Stimulated activated CD8-positive, alpha-beta memory T cell treated with anti-CD3 and anti-CD28 coated beads, Interleukin-2, amount 100 ng/mL, for 48 hours (primary cell): ENCODE results near the gene GJC1.
A peak's percentile ranks its signal among the peaks of the same experiment; 100 is the strongest.

Experiments
- DNase-seq, 2 donors: peaks; one replicate each; pipeline ENCODE4 v3.0.0-alpha.2; 2020; ENCODE audit warnings: low read depth in 2 of 2

Gene GJC1

DNA sequence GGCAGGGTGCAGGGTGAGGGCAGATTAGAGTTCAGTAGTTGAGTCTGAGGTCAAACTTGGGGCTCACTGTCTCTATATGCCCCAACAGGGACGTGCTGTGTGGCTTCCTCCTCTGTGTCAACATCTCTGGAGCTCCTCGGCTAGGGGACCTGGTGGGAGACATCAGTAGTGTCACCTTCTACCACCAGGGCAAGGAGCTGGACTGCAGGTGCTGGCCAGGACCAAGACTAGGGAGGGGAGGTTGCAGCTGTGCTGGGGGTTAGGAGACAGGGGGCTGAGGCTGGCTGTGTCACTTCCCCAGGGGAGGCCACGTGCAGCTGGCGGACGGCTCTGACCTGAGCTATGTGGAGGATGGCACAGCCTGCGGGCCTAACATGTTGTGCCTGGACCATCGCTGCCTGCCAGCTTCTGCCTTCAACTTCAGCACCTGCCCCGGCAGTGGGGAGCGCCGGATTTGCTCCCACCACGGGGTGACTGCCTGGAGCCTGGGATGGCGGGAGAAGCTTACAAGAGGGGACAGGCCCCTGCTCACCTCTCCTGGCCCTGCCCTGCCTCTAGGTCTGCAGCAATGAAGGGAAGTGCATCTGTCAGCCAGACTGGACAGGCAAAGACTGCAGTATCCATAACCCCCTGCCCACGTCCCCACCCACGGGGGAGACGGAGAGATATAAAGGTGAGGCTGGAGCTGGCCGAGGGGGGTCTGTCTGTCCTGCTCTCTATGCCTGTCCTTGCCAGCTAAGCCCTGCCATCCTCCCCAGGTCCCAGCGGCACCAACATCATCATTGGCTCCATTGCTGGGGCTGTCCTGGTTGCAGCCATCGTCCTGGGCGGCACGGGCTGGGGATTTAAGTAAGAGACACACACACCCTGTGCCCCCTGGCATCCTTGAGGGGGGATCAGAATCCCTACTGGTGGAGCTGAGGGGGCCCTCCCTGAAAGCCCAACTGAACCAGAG lies 52.4 kb downstream of the GJC1 start:
- DNase-seq: no peak

DNA sequence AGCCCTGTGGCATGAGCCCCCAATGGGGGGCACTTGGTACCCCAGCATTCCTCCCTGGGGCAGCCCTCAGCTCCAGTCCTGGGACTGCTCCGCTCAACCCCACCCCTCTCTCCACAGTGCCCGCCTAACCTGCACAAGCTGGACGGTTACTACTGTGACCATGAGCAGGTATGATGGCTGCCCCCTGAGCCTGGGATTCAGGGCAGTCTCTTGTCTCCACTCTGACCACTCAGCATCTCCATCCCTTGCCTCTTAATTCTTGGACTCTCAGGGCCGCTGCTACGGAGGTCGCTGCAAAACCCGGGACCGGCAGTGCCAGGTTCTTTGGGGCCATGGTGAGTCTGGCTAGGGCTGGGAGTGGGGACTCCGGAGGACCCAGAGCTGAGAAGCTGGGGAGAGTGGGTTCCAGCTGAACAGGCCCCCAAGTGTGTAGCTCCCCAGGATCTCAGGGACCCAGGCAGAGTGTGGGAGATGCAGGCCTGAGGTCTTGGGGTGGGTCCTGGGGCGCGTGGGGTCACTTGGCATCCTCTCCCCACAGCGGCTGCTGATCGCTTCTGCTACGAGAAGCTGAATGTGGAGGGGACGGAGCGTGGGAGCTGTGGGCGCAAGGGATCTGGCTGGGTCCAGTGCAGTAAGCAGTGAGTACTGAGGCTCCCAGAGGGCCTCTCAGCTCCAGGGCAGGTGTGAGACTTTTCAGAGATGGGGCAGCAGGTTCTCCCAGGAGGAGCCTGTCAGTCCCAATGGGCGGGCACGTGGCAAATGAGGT lies 53.3 kb downstream of the GJC1 start:
- no peak for DNase-seq

DNA sequence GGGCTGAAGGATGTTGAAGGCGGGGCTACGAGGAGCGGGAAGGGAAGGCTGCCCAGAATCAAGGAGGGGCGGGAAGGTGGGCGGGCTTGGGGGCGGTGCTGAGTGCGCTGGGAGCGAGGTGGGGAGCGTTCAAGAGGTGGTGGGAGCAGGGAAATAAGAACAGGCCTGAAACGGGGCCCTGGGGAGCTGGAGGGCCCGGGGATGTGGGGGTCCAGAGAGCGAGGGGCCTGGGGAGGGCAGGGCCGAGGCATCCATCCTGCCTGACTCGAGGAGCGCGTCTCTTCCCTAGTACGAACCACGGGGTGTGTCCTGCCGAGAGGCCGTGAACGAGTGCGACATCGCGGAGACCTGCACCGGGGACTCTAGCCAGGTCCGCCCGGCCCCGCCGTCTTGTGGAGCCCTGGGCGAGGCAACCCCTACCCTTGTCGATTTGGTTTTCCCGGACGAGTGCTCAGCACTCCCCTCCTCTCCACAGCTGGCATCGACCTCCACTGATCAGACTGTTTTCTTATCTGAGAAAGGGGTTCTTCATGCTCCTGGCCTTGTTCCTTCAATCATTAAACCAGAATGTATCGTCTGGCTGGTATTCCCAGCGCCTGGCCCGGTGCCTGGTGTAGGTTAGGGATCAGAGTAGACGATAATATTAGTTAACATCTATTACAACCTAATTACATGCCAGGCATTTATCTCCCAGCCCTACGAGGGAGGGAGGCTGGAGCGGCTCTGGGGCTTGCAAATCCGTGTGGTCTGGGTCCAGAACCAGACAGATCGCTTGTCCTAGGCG lies 54.1 kb downstream of the GJC1 start:
- peak in 1 of 2 donors; percentile 20 for DNase-seq

DNA sequence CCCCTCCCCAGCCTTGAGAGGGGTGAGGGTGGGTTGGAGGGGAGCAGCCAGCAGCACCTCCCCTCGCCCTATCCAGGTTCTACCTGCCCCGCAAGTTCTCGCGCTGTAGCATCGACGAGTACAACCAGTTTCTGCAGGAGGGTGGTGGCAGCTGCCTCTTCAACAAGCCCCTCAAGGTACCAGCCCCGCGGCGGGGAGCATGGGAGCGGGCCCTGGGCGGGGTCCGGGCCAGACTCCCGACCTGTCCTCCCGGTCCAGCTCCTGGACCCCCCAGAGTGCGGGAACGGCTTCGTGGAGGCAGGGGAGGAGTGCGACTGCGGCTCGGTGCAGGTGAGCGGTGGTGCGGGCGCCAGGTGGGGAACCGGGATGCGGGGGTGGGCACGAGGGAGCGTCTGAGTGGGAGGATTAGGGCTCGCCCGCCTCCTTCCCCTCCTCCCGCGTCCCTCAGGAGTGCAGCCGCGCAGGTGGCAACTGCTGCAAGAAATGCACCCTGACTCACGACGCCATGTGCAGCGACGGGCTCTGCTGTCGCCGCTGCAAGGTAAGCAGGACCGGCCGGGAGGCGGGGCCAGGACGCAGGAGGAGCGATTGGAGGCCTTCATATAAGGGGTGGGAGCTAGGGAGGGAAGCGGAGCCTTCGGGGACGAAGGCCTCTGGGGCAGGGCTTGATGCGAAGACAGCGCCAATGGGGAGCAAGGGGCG lies 54.8 kb downstream of the GJC1 start:
- DNase-seq: peak; percentile 93 to 98

DNA sequence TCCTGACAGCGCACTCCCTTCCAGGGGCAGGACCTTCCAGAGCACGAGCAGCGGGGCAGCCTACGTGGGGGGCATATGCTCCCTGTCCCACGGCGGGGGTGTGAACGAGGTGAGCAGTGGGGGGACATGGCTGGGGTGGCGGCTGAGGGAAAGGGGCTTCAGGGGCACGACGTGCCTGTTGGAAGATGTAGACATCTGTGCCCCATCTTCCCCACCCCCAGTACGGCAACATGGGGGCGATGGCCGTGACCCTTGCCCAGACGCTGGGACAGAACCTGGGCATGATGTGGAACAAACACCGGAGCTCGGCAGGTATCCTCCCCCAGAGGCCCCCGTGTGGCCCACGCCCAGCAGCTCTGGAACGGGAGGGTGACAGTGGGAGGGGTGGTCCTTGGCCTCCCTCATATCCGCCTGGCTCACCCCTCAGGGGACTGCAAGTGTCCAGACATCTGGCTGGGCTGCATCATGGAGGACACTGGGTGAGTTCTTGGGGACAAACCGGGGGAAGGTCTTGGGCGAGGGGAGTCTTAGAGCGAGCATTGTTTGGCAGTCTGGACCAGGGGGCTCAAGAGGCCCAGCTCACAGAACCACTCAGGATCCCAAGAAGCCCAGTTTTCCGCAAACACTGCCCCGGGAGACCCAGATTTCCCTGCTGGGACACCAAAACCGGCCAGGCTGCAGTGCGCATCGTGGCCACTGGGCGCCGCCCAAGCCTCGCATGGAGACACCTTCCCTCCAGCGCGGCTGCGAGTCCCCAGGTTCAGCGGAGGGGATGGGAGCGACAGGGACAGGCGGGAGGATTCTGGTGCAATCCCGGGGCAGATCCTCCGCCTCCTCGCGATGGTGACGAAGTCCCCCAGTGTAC lies 55.6 kb downstream of the GJC1 start:
- DNase-seq: peak; percentile 86 to 89

DNA sequence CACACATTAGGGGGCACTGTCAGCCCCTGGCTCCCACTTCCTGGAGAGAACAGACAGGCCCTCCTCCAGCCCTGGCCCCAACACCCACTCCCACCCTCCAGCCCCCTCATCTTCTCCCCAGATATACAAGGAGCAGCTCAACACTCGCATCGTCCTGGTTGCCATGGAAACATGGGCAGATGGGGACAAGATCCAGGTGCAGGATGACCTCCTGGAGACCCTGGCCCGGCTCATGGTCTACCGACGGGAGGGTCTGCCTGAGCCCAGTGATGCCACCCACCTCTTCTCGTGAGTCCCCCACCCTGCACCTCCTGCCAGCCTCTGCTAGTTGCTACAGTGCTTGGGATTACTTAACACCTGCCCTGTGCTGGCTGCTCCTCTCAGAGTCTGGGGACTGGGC lies 56.9 kb downstream of the GJC1 start:
- DNase-seq: no peak

DNA sequence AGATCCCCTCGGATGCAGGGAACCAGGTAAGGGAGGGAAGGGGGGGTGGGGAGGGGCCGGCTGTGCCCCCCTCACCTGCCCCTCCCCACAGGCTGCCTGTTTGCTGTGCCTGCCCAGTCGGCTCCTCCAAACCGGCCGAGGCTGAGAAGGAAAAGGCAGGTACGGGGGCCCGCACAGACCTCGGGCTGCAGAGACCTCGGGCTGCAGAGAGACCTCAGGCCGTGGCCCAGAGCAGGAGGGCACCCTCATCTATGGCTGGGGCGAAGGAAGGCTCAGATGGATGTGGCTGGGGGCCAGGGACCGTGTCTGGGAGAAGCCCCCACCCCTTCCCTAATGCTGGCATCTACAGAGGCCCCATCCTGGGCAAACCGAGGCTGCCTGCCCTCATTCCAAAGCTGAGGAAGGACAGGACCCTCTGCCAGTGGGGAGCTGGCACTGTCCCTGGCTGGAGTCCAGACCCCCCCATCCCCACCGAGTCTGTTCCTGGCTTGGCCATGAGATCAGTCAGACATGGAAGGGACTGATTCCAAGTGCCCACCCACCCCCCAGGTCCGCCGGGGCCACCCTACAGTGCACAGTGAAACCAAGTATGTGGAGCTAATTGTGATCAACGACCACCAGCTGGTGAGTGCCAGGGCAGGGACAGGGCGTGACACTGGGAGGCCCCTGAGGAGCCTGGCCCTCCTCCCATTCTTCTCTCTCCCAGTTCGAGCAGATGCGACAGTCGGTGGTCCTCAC lies 57.6 kb downstream of the GJC1 start:
- DNase-seq: no peak

DNA sequence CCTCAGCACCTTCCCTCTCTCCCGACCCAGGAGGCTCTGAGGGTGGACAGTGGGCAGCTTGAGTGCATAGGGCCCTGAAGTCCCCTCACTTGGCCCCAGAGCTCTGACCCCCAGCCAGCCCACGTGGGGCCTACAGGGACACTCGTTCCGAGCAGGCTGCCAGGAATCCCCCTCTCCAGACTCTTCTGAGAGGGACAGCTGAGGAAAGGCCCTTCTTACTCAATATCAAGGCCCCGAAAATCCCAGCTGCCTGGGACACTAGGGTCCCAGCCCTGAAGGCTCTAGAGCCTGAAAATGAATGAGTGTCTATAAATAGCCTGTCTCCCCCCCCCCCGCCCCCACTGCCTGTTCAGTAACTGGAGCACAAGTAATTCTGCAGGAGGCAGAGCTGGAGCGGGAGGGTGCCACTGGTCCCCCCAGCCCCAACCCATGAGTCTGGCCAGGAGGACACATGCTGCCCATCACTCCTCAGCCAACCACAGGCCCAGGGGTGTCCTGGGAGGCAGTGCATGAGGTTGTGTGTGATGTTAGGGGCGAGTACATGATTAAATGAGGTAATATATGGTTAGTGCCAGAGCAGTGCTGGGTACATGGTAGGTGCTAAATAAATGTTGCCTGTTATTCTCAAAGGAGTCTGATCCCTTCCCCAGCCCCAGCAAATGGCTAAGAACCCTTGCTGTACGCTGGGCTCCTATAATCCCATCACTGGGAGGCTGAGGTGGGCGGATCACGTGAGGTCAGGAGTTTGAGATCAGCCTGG lies 59.7 kb downstream of the GJC1 start:
- no peak for DNase-seq

DNA sequence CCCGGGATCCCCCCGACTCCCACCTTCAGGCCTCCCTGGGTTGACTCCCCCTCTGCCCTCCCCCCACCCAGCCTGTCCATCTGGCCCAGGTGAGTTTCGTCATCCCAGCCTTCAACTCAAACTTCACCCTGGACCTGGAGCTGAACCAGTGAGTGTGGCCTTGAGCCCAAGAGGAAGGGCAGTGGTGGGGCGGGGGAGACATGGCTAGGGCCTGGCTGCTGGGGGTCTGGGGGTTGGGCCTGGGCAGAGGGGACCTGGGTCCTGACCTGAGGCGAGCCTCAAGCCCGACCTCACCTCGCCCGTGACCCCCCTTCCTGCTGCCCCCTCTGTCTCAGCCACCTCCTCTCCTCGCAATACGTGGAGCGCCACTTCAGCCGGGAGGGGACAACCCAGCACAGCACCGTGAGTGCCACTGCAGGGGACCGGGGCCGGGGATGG lies 60.4 kb downstream of the GJC1 start:
- DNase-seq: no peak

DNA sequence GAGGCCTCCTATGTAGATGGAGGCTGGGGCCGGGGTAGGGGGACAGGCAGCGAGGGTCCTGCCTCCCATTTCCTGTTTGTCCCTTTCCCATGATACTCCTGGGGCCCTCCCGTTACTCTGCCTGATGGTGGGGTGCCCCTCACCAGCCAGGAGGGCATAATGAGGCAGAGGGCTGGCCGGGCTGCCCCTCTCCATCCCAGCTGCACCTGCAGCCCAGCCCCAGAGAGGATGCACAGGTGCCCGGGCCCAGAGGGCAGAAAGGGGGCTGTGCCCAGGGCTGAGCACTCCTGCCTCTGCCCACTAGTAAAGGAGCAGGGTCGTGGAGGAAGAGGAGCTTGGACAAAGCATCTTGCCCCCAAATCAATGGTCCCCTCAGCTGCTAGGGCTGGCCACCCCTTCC lies 60.9 kb downstream of the GJC1 start:
- DNase-seq: no peak

DNA sequence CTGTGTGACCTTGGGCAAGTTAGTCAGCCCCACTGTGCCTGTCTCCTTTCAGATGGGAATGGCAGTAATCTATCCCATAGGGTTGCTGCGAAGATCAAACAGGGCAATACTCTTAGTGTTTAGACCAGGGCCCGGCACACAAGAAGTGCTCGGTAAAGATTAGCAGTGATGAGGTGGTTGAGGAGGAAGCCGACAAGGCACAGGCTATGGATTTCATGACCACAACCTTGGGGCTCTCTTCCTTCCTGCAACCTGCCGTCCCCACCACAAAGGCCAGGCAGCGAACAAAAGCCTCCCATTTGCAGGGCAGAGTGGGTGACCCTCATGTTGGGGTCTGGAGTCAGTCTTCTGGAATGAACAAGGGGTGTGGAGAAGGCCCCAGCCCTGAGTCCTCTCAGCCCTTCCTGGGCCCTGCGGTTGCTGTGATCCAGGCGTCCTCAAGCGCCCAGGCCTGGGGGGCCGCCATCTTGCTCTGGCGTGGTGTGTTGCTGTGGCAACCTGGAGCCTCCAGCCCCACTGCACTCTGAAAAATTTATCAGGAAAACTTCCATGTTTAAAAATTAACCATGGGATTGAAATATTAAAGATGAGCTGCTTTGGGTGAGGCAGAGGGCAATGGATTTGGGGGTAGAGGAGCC lies 61.5 kb downstream of the GJC1 start:
- DNase-seq: no peak

DNA sequence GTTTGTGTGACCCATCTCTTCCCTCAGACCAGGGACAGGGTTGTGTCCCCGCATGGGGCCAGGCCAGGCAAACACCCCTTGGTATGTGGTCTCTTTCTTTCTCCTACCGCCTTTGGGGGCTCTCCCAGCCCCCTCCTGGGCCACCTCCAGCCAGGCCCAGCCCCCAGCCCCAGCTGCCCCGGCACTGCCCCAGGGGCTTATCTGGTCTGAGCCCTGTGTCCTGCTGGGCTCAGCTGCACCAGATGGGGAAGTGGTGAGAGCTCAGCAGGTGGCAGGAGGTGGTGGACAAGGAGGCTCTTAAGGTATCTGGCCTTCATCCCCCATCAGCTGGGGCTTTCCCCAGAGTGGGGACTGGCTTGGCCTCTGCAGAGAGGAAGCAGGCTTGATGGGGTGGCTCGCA lies 62.6 kb downstream of the GJC1 start:
- no peak for DNase-seq

DNA sequence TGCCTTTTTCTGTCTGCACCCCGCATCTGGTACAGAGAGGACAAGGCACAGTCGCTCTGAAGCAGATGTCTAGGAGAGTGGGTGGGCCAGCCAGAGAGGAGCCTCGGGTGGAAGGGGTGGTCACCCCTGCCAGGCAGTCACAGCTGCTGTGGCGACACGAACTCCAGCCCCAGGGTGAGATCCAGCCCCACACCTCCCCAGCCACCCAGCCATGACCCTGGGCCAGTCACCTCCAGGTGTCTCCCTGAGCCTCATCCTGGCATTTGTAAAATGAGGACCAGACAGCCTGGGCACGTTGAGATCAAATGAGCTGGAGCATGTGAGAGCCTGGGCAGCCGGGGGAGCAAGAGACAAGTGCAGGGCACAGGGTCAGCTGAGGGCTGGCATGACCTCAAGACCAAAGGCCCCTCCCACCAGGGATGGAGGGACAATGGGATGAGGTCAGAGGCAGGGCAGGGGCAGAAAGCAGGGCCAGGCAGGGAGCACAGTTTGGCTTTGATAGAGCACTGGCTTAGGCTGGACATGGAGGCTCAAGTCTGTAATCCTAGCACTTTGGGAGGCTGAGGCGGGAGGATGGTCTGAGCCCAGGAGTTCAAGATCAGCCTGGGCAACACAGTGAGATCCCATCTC lies 63.6 kb downstream of the GJC1 start:
- DNase-seq: no peak

DNA sequence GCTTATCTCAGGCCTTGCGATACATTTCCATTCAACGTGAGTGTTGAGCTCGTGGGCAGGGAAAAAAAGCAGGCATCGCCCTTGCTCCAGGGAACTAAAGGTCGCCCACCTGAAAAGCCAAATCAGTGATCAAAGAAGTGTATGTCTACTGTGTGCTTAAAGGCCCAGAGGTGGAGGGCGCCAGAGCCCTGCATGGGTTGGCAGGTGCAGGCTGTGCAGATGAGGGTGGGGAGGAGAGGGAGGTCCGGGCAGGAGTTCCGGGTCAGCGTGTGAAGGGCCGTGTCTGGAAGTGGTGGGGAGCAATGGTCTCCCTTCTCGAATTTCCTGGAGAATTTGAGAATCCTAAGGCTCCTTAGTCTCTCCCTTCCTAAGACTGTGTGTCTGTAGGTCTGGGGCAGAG lies 64.1 kb downstream of the GJC1 start:
- no peak for DNase-seq

DNA sequence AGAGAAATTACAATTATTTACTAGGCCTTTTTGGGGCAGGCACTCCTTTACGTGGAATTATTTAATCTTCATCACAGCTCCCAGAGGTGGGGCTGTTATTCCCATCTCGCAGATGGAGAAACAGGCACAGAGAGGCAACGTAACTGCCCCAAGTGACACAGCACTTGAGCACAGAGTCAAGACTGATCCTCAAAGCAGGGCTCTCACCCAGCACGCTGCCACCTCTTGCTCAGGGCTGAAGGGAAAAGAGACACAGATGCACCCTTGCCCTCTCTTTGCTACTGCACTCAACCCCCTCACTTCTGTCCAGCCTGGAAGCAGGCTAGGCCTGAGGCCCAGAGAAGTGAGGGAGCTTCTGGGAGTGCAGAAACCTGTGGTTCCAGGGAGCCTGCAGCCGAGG lies 66.9 kb downstream of the GJC1 start:
- DNase-seq: no peak

DNA sequence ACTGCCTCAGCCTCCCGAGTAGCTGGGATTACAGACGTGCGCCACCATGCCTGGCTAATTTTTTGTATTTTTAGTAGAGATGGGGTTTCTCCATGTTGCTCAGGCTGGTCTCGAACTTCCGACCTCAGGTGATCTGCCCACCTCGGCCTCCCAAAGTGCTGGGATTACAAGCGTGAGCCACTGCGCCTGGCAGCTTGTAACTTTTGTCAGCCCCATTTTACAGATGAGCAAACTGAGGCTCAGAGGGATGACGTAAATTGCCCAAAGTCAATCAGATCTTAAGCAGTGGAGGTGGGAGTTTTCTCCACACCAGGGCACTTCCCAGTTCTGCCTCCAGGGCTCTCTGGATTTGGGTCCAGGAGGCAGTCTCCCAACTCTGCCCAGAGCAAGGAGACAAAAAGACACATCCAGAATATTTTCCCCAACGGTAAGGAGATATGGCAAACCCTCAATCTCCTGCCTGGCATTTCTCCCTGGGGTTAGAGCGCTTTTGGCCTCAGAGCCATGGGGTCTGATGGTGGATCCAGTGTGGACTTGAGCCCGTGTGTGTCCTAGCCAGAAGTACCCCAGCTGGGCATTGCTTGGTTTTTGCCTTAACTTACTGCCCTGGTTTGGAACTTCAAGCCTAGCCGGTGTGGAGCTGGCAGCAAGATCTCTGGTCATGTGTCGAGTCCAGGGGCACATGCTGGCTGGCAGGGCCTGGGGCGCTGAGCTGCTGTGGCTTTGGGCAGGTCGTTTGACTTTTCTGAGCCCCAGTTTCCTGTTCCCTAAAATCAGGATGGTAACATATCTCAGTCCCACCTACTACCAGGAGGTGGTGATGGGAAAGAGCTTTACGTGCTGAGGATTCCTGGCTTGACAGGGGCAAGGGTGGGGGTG lies 67.9 kb downstream of the GJC1 start:
- DNase-seq: no peak
